Measurements from ENCODE around the gene CEP104. TPM values are rescaled to one million over a fixed set of nuclear protein-coding genes. Genes with fewer than 3 reads are reported as not detected.

The CEP104 gene
- total and polyA plus RNA-seq, 8 donors: 7.0 to 128 (median 28.7) TPM

GRCh38 chr1:3838788-3839187, 18.2 kb downstream of the CEP104 start:
- no peak for DNase-seq
- WGBS, 5 donors: 95 to 98% (median 97%) methylated on average over 11 of the region's 11 CpGs
- H3K4me1 ChIP-seq: no peaks in the 10 kb centered on the region
- H3K4me3 ChIP-seq: no peak overlapping the region
- H3K9me3 ChIP-seq: peaks cover 0 to 15% (median 11%) of the 10 kb centered on the region in 4 donors
- H3K36me3 ChIP-seq: peaks cover 53 to 100% (median 95%) of the 10 kb centered on the region in 4 donors
- no peak for TF ChIP-seq POLR2A (IDR thresholded peaks at IDR 0.05)
- intact Hi-C loops (cut with DNase I; ENCODE audit: low total_unique reads): no loop called here
- H3K27ac ChIP-seq: no peak overlapping the region
- no peaks in the 10 kb centered on the region for H3K27me3 ChIP-seq

DNA sequence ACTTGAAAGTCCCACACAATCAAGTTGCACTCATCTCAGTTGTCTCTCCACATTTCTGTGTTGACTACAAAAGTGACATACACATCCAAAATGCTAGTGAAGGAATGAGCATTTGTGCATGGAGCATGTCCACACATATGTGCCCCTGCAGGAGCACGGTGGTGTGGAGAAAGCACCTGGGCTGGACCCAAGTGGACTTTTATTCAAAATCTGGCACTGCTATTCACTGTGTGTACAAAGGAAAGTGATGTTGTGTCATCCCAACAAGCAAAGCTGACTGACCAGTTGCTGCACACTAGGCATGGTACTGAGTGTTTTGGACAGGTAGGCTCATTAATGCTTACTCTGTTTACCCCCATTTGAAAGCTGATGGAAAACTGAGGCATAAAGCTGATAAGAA, 19.3 kb downstream of the CEP104 start:
- intact Hi-C loops (cut with DNase I; ENCODE audit: low total_unique reads): no loop called here
- H3K4me3 ChIP-seq: no peak overlapping the region
- peaks cover 46 to 100% (median 95%) of the 10 kb centered on the region in 4 donors for H3K36me3 ChIP-seq
- no peak for TF ChIP-seq EP300 (IDR thresholded peaks at IDR 0.05)
- no peak for TF ChIP-seq CTCF (IDR thresholded peaks at IDR 0.05)
- TF ChIP-seq POLR2A (IDR thresholded peaks at IDR 0.05): no peak
- TF ChIP-seq POLR2AphosphoS5 (IDR thresholded peaks at IDR 0.05): no peak
- H3K9me3 ChIP-seq: peaks cover 0 to 15% (median 11%) of the 10 kb centered on the region in 4 donors
- no peak for DNase-seq
- WGBS, 5 donors: 97 to 100% (median 100%) methylated on average over 1 of the region's 1 CpG
- H3K27ac ChIP-seq: no peak overlapping the region
- no peaks in the 10 kb centered on the region for H3K4me1 ChIP-seq
- H3K27me3 ChIP-seq: no peaks in the 10 kb centered on the region

DNA sequence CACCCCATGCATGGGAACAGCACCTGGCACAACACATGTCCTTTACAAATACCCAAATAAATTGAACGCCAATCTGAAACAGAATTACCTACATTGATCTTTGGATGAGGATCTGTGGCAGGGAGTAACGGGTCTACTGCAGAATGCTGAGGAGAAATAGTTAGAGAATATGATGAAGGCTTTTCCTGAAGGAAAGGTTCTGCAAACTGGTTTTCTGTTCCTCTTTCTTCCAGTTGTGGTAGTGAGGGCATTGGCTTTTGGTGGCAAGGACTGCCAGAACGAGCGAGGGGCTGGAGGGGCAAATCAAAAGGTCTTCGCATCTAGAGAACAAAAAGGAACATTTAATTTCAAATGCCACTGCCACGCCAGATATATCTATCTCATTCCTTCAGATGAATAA, 19.8 kb downstream of the CEP104 start:
- no peak overlapping the region for H3K4me3 ChIP-seq
- H3K27ac ChIP-seq: no peak overlapping the region
- DNase-seq: no peak
- WGBS, 5 donors: 93 to 100% (median 99%) methylated on average over 6 of the region's 6 CpGs
- TF ChIP-seq POLR2A (IDR thresholded peaks at IDR 0.05) (no peak), CTCF (IDR thresholded peaks at IDR 0.05) (no peak), EP300 (IDR thresholded peaks at IDR 0.05) (no peak), POLR2AphosphoS5 (IDR thresholded peaks at IDR 0.05) (no peak)
- peaks cover 42 to 100% (median 95%) of the 10 kb centered on the region in 4 donors for H3K36me3 ChIP-seq
- H3K4me1 ChIP-seq: no peaks in the 10 kb centered on the region
- H3K27me3 ChIP-seq: no peaks in the 10 kb centered on the region
- intact Hi-C loops (cut with DNase I; ENCODE audit: low total_unique reads): no loop called here
- H3K9me3 ChIP-seq: peaks cover 0 to 15% (median 11%) of the 10 kb centered on the region in 4 donors

DNA sequence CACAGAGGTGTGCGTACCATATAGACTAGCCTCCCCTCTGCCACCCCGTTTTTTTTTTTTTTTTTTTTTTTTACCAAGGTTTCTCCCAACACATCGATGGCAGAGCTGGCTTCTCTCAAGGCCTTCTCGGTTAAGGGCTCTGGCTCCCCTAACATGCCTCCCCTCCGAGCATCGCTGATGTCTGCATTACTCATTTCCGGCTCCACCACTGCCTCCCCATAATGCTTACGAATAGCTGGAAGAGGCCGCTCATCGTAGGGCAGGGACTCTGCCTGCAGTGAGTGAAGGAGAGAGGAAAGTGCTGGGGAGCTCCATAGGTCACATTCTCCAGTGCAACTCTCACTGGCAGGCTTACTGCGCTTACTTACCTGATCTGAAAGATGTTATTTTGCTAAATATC, 20.6 kb downstream of the CEP104 start:
- Histone ChIP-seq H3K9me3 (peaks cover 0 to 15% (median 11%) of the 10 kb centered on the region in 4 donors), H3K4me1 (no peaks in the 10 kb centered on the region), H3K27me3 (no peaks in the 10 kb centered on the region), H3K36me3 (peaks cover 43 to 100% (median 95%) of the 10 kb centered on the region in 4 donors), H3K27ac (no peak overlapping the region), H3K4me3 (no peak overlapping the region)
- intact Hi-C loops (cut with DNase I; ENCODE audit: low total_unique reads): no loop called here
- WGBS, 5 donors: 95 to 97% (median 97%) methylated on average over 11 of the region's 11 CpGs
- no peak for TF ChIP-seq CTCF (IDR thresholded peaks at IDR 0.05)
- TF ChIP-seq POLR2A (IDR thresholded peaks at IDR 0.05): no peak
- no peak for TF ChIP-seq POLR2AphosphoS5 (IDR thresholded peaks at IDR 0.05)
- no peak for TF ChIP-seq EP300 (IDR thresholded peaks at IDR 0.05)
- no peak for DNase-seq

- WGBS, 5 donors: 92 to 96% (median 93%) methylated on average over 10 of the region's 10 CpGs
- Histone ChIP-seq H3K4me1 (no peaks in the 10 kb centered on the region), H3K27ac (no peak overlapping the region), H3K9me3 (peaks cover 0 to 15% (median 11%) of the 10 kb centered on the region in 4 donors), H3K27me3 (no peaks in the 10 kb centered on the region), H3K36me3 (peaks cover 51 to 99% (median 95%) of the 10 kb centered on the region in 4 donors), H3K4me3 (no peak overlapping the region)
- no peak for DNase-seq
- intact Hi-C loops (cut with DNase I; ENCODE audit: low total_unique reads): no loop called here
- TF ChIP-seq CTCF (IDR thresholded peaks at IDR 0.05) (no peak), POLR2A (IDR thresholded peaks at IDR 0.05) (no peak), EP300 (IDR thresholded peaks at IDR 0.05) (no peak)
Observed at GRCh38 chr1:3834701-3835100, 22.3 kb downstream of the CEP104 start.

Data from stomach (tissue), 9 donors.